H9 (cell line): ENCODE measurements around the gene STYK1. TPM values are rescaled to one million over a fixed set of nuclear protein-coding genes. Genes with fewer than 3 reads are reported as not detected.

Experiments
- DNase-seq: peaks from one replicate; pipeline ENCODE4 v3.0.0-alpha.2; 2017
- H2AFZ ChIP-seq: one replicate; pipeline ENCODE4 v1.6.1; 2013; ENCODE audit warnings: mild to moderate bottlenecking, low read length, control low read depth, moderate library complexity
- H2AK5ac ChIP-seq: 2 replicates; pipeline ENCODE4 v1.6.1; 2013; ENCODE audit warnings: low read length, control low read depth, mixed read lengths; ENCODE audit not compliant: insufficient read length
- H2BK120ac ChIP-seq: one replicate; pipeline ENCODE4 v1.6.1; 2013; ENCODE audit warnings: low read depth, mild to moderate bottlenecking, low read length, control low read depth, inconsistent platforms; ENCODE audit not compliant: poor library complexity, severe bottlenecking
- H2BK12ac ChIP-seq: 2 replicates; pipeline ENCODE4 v1.6.1; 2013; ENCODE audit warnings: low read length, control low read depth, mixed read lengths, low read depth; ENCODE audit not compliant: insufficient read length
- H2BK15ac ChIP-seq: 2 replicates; pipeline ENCODE4 v1.6.1; 2013; ENCODE audit warnings: low read depth, low read length, control low read depth
- H2BK20ac ChIP-seq: one replicate; pipeline ENCODE4 v1.6.1; 2013; ENCODE audit warnings: low read depth, mild to moderate bottlenecking, low read length, control low read depth, inconsistent platforms; ENCODE audit not compliant: poor library complexity, severe bottlenecking
- H2BK5ac ChIP-seq: 2 replicates; pipeline ENCODE4 v1.6.1; 2013; ENCODE audit warnings: low read length, control low read depth, mixed read lengths; ENCODE audit not compliant: insufficient read length
- H3K14ac ChIP-seq: 2 replicates; pipeline ENCODE4 v1.6.1; 2013; ENCODE audit warnings: low read length, control low read depth; ENCODE audit not compliant: insufficient read depth
- H3K18ac ChIP-seq: 2 replicates; pipeline ENCODE4 v1.6.1; 2013; ENCODE audit warnings: low read depth, mild to moderate bottlenecking, mixed read lengths, low read length, control low read depth; ENCODE audit not compliant: insufficient read length
- H3K23ac ChIP-seq: 2 replicates; pipeline ENCODE4 v1.6.1; 2013; ENCODE audit warnings: low read length, control low read depth, mixed read lengths, low read depth; ENCODE audit not compliant: insufficient read length
- H3K23me2 ChIP-seq: 2 replicates; pipeline ENCODE4 v1.6.1; 2013; ENCODE audit warnings: low read depth, mild to moderate bottlenecking, mixed read lengths, low read length, control low read depth; ENCODE audit not compliant: insufficient read length, poor library complexity, severe bottlenecking
- H3K27ac ChIP-seq: 2 replicates; pipeline ENCODE4 v1.5.1; 2013; ENCODE audit warnings: low read length, control low read depth, mixed read lengths, low read depth; ENCODE audit not compliant: insufficient read length
- H3K27me3 ChIP-seq: 2 replicates; pipeline ENCODE4 v1.6.1; 2013; ENCODE audit warnings: low read length, control low read depth, inconsistent platforms; ENCODE audit not compliant: insufficient read depth
- H3K4ac ChIP-seq: 2 replicates; pipeline ENCODE4 v1.6.1; 2013; ENCODE audit warnings: low read depth, mild to moderate bottlenecking, control low read depth, inconsistent platforms, low read length, moderate library complexity
- H3K4me1 ChIP-seq: 2 replicates; pipeline ENCODE4 v1.6.1; 2013; ENCODE audit warnings: low read length, control low read depth, inconsistent platforms; ENCODE audit not compliant: insufficient read depth
- H3K4me2 ChIP-seq: 2 replicates; pipeline ENCODE4 v1.6.1; 2013; ENCODE audit warnings: low read length, control low read depth, mixed read lengths; ENCODE audit not compliant: insufficient read length, insufficient read depth
- H3K56ac ChIP-seq: 2 replicates; pipeline ENCODE4 v1.6.1; 2013; ENCODE audit warnings: low read depth, mild to moderate bottlenecking, mixed read lengths, low read length, control low read depth; ENCODE audit not compliant: insufficient read length
- H3K79me1 ChIP-seq: 2 replicates; pipeline ENCODE4 v1.6.1; 2013; ENCODE audit warnings: low read depth, mild to moderate bottlenecking, moderate library complexity, low read length, control low read depth, inconsistent platforms; ENCODE audit not compliant: insufficient read depth, poor library complexity, severe bottlenecking
- H3K79me2 ChIP-seq: 2 replicates; pipeline ENCODE4 v1.6.1; 2013; ENCODE audit warnings: low read length, control low read depth, inconsistent platforms; ENCODE audit not compliant: insufficient read depth
- H3K9ac ChIP-seq: 2 replicates; pipeline ENCODE4 v1.6.1; 2013; ENCODE audit warnings: low read length, control low read depth, mixed read lengths; ENCODE audit not compliant: insufficient read length; ENCODE audit errors: extremely low read depth
- H3K9me3 ChIP-seq: one replicate; pipeline ENCODE4 v1.6.1; 2013; ENCODE audit warnings: low read depth, low read length, inconsistent platforms; ENCODE audit not compliant: control insufficient read depth
- H3T11ph ChIP-seq: one replicate; pipeline ENCODE4 v1.6.1; 2013; ENCODE audit warnings: mild to moderate bottlenecking, low read length, control low read depth, inconsistent platforms
- H4K20me1 ChIP-seq: one replicate; pipeline ENCODE4 v1.6.1; 2013; ENCODE audit not compliant: control insufficient read depth, insufficient read length, insufficient read depth
- H4K5ac ChIP-seq: 2 replicates; pipeline ENCODE4 v1.6.1; 2013; ENCODE audit warnings: low read depth, mild to moderate bottlenecking, mixed read lengths, low read length, control low read depth; ENCODE audit not compliant: insufficient read length
- H4K8ac ChIP-seq: replicated peaks from 2 replicates; pipeline ENCODE4 v1.6.1; 2013; ENCODE audit warnings: low read length, control low read depth, mixed read lengths, low read depth; ENCODE audit not compliant: insufficient read length
- H4K91ac ChIP-seq: 2 replicates; pipeline ENCODE4 v1.6.1; 2013; ENCODE audit warnings: low read depth, mild to moderate bottlenecking, moderate library complexity, mixed read lengths, low read length, control low read depth; ENCODE audit not compliant: insufficient read length
- H3K27ac Mint-ChIP-seq, 3 experiments: 2 replicates in 2 of 3; 3 replicates in 1 of 3; pipeline ENCODE4 v1.8.0; 2020 to 2021; ENCODE audit warnings: mixed read lengths in 3 of 3, mild to moderate bottlenecking in 1 of 3, moderate library complexity in 1 of 3
- H3K27me3 Mint-ChIP-seq: 2 replicates; pipeline ENCODE4 v1.8.0; 2021; ENCODE audit warnings: low read depth, mild to moderate bottlenecking, moderate library complexity, mixed read lengths
- H3K36me3 Mint-ChIP-seq, 3 experiments: 2 replicates in 2 of 3; 3 replicates in 1 of 3; pipeline ENCODE4 v1.8.0; 2020 to 2021; ENCODE audit warnings: low read depth in 3 of 3, mixed read lengths in 3 of 3; ENCODE audit not compliant: insufficient read depth in 1 of 3
- H3K4me1 Mint-ChIP-seq, 2 experiments: 2 replicates each; pipeline ENCODE4 v1.8.0; 2020; ENCODE audit warnings: mixed read lengths in 2 of 2
- H3K4me3 Mint-ChIP-seq, 2 experiments: 2 replicates in 1 of 2; 3 replicates in 1 of 2; pipeline ENCODE4 v1.8.0; 2020 to 2021; ENCODE audit warnings: mild to moderate bottlenecking in 2 of 2, mixed read lengths in 2 of 2, moderate library complexity in 1 of 2
- H3K9me3 Mint-ChIP-seq, 2 experiments: 2 replicates in 1 of 2; 3 replicates in 1 of 2; pipeline ENCODE4 v1.8.0; 2020; ENCODE audit warnings: mild to moderate bottlenecking in 2 of 2, mixed read lengths in 2 of 2, moderate library complexity in 1 of 2
- WGBS: extraction: QIAGEN DNeasy Blood & Tissue Kit; methylation state at CpG from one replicate; pipeline ENCODE4 v1.1.7; 2013; ENCODE audit warnings: missing lambda C conversion rate, low lambda C conversion rate, mixed read lengths; ENCODE audit not compliant: insufficient read length; ENCODE audit errors: extremely low coverage; 5-methylcytosine and 5-hydroxymethylcytosine counted together
- total RNA-seq: library from RNA; stranded (reverse); gene quantifications from 2 replicates; pipeline ENCODE4 v1.2.1, GENCODE V29; 2021
- TF ChIP-seq, protein P1 (sequence below): fragments of 200-600 bp; sonication (generic); conservative IDR thresholded peaks from 3 replicates; pipeline ENCODE4 v1.8.0; 2021; ENCODE audit warnings: antibody characterized with exemption, mild to moderate bottlenecking

The STYK1 gene
- total RNA-seq, 1 experiment from 2014 or later = 0.37 TPM

DNA sequence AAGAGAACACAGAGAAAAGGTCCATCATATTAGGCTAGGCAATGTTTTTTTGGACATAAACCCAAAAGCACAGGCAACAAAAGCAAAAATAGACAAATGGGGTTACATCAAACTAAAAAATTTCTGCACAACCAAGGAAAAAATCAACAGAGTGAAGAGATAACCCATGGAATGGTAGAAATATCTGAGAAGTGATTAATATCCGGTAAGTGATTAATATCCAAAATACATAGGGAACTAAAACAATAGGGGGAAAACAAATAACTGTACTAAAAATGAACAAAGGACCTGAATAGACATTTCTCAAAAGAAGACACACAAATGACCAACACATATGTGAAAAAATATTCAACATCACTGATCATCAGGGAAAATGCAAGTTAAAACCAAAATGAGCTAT lies 4.3 kb downstream of the STYK1 start:
- H3K9me3 Mint-ChIP-seq = peaks cover 0 to 6% of the 10 kb centered on the region in 2 experiments; a peak in 2 of 5 replicates

More for the DNA sequence above, 4.3 kb downstream of the STYK1 start:
- no peak overlapping the region for H2AFZ ChIP-seq
- no peaks in the 10 kb centered on the region for H3K79me2 ChIP-seq
- no peak overlapping the region for H4K8ac ChIP-seq
- H3K9me3 ChIP-seq = no peaks in the 10 kb centered on the region
- no peak overlapping the region for H2AK5ac ChIP-seq
- no peak overlapping the region for H3K4me3 Mint-ChIP-seq
- no peak overlapping the region for H4K91ac ChIP-seq
- H4K5ac ChIP-seq = no peak overlapping the region
- TF ChIP-seq, protein P1, sequence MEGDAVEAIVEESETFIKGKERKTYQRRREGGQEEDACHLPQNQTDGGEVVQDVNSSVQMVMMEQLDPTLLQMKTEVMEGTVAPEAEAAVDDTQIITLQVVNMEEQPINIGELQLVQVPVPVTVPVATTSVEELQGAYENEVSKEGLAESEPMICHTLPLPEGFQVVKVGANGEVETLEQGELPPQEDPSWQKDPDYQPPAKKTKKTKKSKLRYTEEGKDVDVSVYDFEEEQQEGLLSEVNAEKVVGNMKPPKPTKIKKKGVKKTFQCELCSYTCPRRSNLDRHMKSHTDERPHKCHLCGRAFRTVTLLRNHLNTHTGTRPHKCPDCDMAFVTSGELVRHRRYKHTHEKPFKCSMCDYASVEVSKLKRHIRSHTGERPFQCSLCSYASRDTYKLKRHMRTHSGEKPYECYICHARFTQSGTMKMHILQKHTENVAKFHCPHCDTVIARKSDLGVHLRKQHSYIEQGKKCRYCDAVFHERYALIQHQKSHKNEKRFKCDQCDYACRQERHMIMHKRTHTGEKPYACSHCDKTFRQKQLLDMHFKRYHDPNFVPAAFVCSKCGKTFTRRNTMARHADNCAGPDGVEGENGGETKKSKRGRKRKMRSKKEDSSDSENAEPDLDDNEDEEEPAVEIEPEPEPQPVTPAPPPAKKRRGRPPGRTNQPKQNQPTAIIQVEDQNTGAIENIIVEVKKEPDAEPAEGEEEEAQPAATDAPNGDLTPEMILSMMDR = no peak
- H3K4me1 ChIP-seq = no peaks in the 10 kb centered on the region
- H2BK120ac ChIP-seq = no peak overlapping the region
- no peak overlapping the region for H3K18ac ChIP-seq
- no peak overlapping the region for H2BK5ac ChIP-seq
- H3K27ac ChIP-seq = no peak overlapping the region
- H3K36me3 Mint-ChIP-seq = no peaks in the 10 kb centered on the region
- peaks cover 6% of the 10 kb centered on the region for H3K27me3 Mint-ChIP-seq
- DNase-seq = no peak
- no peak overlapping the region for H3K14ac ChIP-seq
- H3K4me1 Mint-ChIP-seq = peaks cover 6 to 10% of the 10 kb centered on the region in 2 experiments
- H2BK20ac ChIP-seq = no peak overlapping the region
- no peak overlapping the region for H3K23ac ChIP-seq
- H3K27ac Mint-ChIP-seq = no peak overlapping the region
- no peaks in the 10 kb centered on the region for H3K79me1 ChIP-seq
- no peak overlapping the region for H3K9ac ChIP-seq
- no peak overlapping the region for H3K4ac ChIP-seq
- no peak overlapping the region for H2BK15ac ChIP-seq
- H4K20me1 ChIP-seq = no peaks in the 10 kb centered on the region
- H2BK12ac ChIP-seq = no peak overlapping the region
- WGBS = no CpG with 5 or more reads among the region's 1 CpG
- H3K56ac ChIP-seq = no peak overlapping the region
- no peaks in the 10 kb centered on the region for H3K23me2 ChIP-seq
- H3K4me2 ChIP-seq = no peak overlapping the region
- no peak overlapping the region for H3T11ph ChIP-seq
- H3K27me3 ChIP-seq = no peaks in the 10 kb centered on the region
